Vagina (tissue), 2 donors: ENCODE data around the gene CCDC110.

Experiments used
- POLR2A ChIP-seq, 2 donors: fragments of 450-650 bp; IDR thresholded peaks; one replicate each; pipeline ENCODE4 v1.6.1; 2017; ENCODE audit warnings: antibody characterized with exemption in 2 of 2, mild to moderate bottlenecking in 2 of 2, moderate library complexity in 2 of 2
- POLR2AphosphoS5 ChIP-seq, 2 donors: sonication (generic); formaldehyde crosslinking; IDR thresholded peaks; one replicate each; pipeline ENCODE4 v1.9.0; 2017; ENCODE audit warnings: antibody characterized with exemption in 2 of 2, mild to moderate bottlenecking in 2 of 2, low read depth in 1 of 2; ENCODE audit not compliant: insufficient read depth in 1 of 2
- TF ChIP-seq, protein P1 (sequence below), 3 experiments: fragments of 450-650 bp in 2 of 3; fragments of 200-600 bp in 1 of 3; sonication (generic) in 1 of 3; IDR thresholded peaks; one replicate each; pipeline ENCODE4 v1.5.1; 2017 to 2019; ENCODE audit warnings: antibody characterized with exemption in 3 of 3, mild to moderate bottlenecking in 2 of 3, moderate library complexity in 2 of 3

DNA sequence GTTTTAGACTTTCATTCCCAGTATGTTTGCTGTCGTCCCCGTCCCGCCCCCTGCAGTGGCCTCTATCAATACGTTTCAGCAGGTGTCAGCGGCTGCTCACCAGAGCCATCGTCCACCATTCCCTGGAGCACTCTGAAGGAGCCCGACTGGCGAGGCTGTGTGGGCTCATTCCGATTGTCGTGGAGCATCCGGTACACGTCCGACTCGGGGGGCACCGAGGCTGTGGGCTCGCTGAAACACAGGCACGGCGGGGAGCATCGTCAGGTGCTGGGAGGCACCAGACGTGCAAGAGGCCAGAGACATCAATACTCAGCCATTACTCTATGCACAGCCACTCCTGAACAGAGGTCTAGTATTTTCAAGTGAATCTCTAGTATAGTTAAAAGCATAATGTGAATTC, 34.9 kb upstream of the CCDC110 start:
- TF ChIP-seq POLR2AphosphoS5 (IDR thresholded peaks at IDR 0.05; ENCODE audit: insufficient read depth in 1 of 2, low read depth in 1 of 2), result no peak
- TF ChIP-seq, protein P1, sequence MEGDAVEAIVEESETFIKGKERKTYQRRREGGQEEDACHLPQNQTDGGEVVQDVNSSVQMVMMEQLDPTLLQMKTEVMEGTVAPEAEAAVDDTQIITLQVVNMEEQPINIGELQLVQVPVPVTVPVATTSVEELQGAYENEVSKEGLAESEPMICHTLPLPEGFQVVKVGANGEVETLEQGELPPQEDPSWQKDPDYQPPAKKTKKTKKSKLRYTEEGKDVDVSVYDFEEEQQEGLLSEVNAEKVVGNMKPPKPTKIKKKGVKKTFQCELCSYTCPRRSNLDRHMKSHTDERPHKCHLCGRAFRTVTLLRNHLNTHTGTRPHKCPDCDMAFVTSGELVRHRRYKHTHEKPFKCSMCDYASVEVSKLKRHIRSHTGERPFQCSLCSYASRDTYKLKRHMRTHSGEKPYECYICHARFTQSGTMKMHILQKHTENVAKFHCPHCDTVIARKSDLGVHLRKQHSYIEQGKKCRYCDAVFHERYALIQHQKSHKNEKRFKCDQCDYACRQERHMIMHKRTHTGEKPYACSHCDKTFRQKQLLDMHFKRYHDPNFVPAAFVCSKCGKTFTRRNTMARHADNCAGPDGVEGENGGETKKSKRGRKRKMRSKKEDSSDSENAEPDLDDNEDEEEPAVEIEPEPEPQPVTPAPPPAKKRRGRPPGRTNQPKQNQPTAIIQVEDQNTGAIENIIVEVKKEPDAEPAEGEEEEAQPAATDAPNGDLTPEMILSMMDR (IDR thresholded peaks at IDR 0.05), result no peak
- no peak for TF ChIP-seq POLR2A (IDR thresholded peaks at IDR 0.05)
